K562 (cell line): Measurements from ENCODE around the gene TMPRSS9. TPM values are rescaled to one million over a fixed set of nuclear protein-coding genes. Genes with fewer than 3 reads are reported as not detected.

ENCODE experiments used
- CAMTA2 ChIP-seq: fragments of 250-450 bp; sonication (Bioruptor Pico); conservative IDR thresholded peaks from 2 replicates; pipeline ENCODE4 v1.5.1; 2022
- DDX20 ChIP-seq: fragments of 450-650 bp; IDR thresholded peaks from 2 replicates; pipeline ENCODE4 v1.6.1; 2016; ENCODE audit warnings: missing genetic modification characterization, low read depth, mild to moderate bottlenecking, missing compliant biosample characterization, moderate library complexity
- E2F6 ChIP-seq, 2 experiments: IDR thresholded peaks; 2 replicates each; pipeline ENCODE4 v1.6.1; 2011; ENCODE audit warnings: borderline replicate concordance in 1 of 2, control low read depth in 1 of 2, low read depth in 1 of 2, low read length in 1 of 2, mild to moderate bottlenecking in 1 of 2, mixed read lengths in 1 of 2, moderate library complexity in 1 of 2; ENCODE audit not compliant: insufficient read depth in 1 of 2, insufficient read length in 1 of 2, poor library complexity in 1 of 2, severe bottlenecking in 1 of 2; ENCODE audit errors: extremely low read depth in 1 of 2
- EHMT2 ChIP-seq: fragments of 450-650 bp; IDR thresholded peaks from 2 replicates; pipeline ENCODE4 v1.6.1; 2018; ENCODE audit warnings: antibody characterized with exemption
- HES1 ChIP-seq: fragments of 450-650 bp; IDR thresholded peaks from 2 replicates; pipeline ENCODE4 v1.6.1; 2016; ENCODE audit warnings: low read depth, mild to moderate bottlenecking, moderate library complexity
- HMG20A ChIP-seq: fragments of 450-650 bp; formaldehyde crosslinking; conservative IDR thresholded peaks from 2 replicates; pipeline ENCODE4 v1.4.0; 2020; ENCODE audit warnings: mild to moderate bottlenecking, mixed read lengths
- LARP7 ChIP-seq: fragments of 450-650 bp; IDR thresholded peaks from 2 replicates; pipeline ENCODE4 v1.6.1; 2016
- MXI1 ChIP-seq: IDR thresholded peaks from 2 replicates; pipeline ENCODE4 v1.6.1; 2011; ENCODE audit warnings: low read depth, mild to moderate bottlenecking, improper control_type of control experiment, low read length
- NCOA4 ChIP-seq: fragments of 450-650 bp; IDR thresholded peaks from 2 replicates; pipeline ENCODE4 v1.6.1; 2018; ENCODE audit warnings: mild to moderate bottlenecking; ENCODE audit not compliant: partially characterized antibody
- NFIC ChIP-seq: fragments of 450-650 bp; IDR thresholded peaks from 2 replicates; pipeline ENCODE4 v1.6.1; 2017; ENCODE audit warnings: mild to moderate bottlenecking, inconsistent platforms
- POLR2AphosphoS2 ChIP-seq: IDR thresholded peaks from 2 replicates; pipeline ENCODE4 v1.6.1; 2012; ENCODE audit warnings: low read length, improper control_type of control experiment
- POLR2G ChIP-seq: fragments of 200-400 bp; formaldehyde crosslinking; IDR thresholded peaks from 2 replicates; pipeline ENCODE4 v1.6.1; 2017; ENCODE audit warnings: low read depth, mild to moderate bottlenecking, antibody characterized with exemption, low read length, moderate library complexity
- SIRT6 ChIP-seq: IDR thresholded peaks from one replicate; pipeline ENCODE4 v1.6.1; 2012; ENCODE audit warnings: low read depth, mild to moderate bottlenecking, control low read depth, inconsistent platforms, low read length, moderate library complexity
- TCFL5 ChIP-seq: fragments of 250-450 bp; sonication (Bioruptor Pico); conservative IDR thresholded peaks from 2 replicates; pipeline ENCODE4 v1.6.1; 2021; ENCODE audit warnings: mild to moderate bottlenecking, moderate library complexity, matching md5 sums
- ZBTB40 ChIP-seq, 2 experiments: fragments of 450-650 bp in 1 of 2; sonication (generic) in 1 of 2; formaldehyde crosslinking in 1 of 2; IDR thresholded peaks; 2 replicates each; pipeline versions ENCODE4 v1.7.1 to v1.9.0; 2016 to 2022; ENCODE audit warnings: inconsistent platforms in 1 of 2, mild to moderate bottlenecking in 1 of 2, missing genetic modification reagents in 1 of 2
- ZKSCAN8 ChIP-seq: fragments of 200-800 bp; sonication (Bioruptor generic); IDR thresholded peaks from 2 replicates; pipeline ENCODE4 v1.6.1; 2016; ENCODE audit warnings: missing genetic modification characterization, missing compliant biosample characterization
- ZNF143 ChIP-seq: sonication (generic); formaldehyde crosslinking; IDR thresholded peaks from 2 replicates; pipeline ENCODE4 v1.9.0; 2022; ENCODE audit warnings: mild to moderate bottlenecking, missing genetic modification reagents
- ZSCAN29 ChIP-seq: fragments of 450-650 bp; IDR thresholded peaks from 2 replicates; pipeline ENCODE4 v1.6.1; 2017
- polyA plus RNA-seq, 8 experiments: library from polyadenylated mRNA; depleted of rRNA in 4 of 8; stranded (reverse) in 5 of 8; unstranded in 3 of 8; fragments of >200 nt; fragmentation: Nextera tagmentation in 2 of 8; fragmentation: Illumina TruSeq in 1 of 8; extraction: Ambion mirVana in 2 of 8; extraction: Trizol in 1 of 8; gene quantifications; 2 replicates each; pipeline versions ENCODE4 v1.2.1 to v1.2.3, GENCODE V29; 2011 to 2014; ENCODE audit warnings: inconsistent platforms in 1 of 8, missing spikeins in 1 of 8
- total RNA-seq, 7 experiments: library from RNA; depleted of rRNA in 6 of 7; stranded (reverse); fragments of >200 nt in 6 of 7; fragmentation: Illumina TruSeq in 2 of 7; extraction: Trizol in 2 of 7; gene quantifications; 2 replicates each; pipeline versions ENCODE4 v1.2.1 to v1.2.3, GENCODE V29; 2011 to 2021; ENCODE audit warnings: low replicate concordance in 1 of 7

TMPRSS9 gene
- total and polyA plus RNA-seq, 9 of the 15 experiments (the other 6 are each of a cell fraction or from before 2014, with no cell fraction given), result 0.01 to 0.03 TPM; not detected in 7

- TF ChIP-seq ZBTB40 (IDR thresholded peaks at IDR 0.05) (peak; percentile 9; the same call in 1 of the 2 replicates), ZBTB40 (CRISPR knock-in tag; IDR thresholded peaks at IDR 0.05) (no peak), ZKSCAN8 (no peak), EHMT2 (peak; percentile 34; the same call in 1 of the 2 replicates), ZNF143 (CRISPR knock-in tag) (no peak), CAMTA2 (CRISPR knock-in tag) (no peak), POLR2G (peak; percentile 53; the same call in 1 of the 2 replicates), HES1 (no peak), TCFL5 (no peak), DDX20 (no peak), NCOA4 (no peak), E2F6 (IDR thresholded peaks at IDR 0.05; ENCODE audit: borderline replicate concordance in 1 of 2, extremely low read depth in 1 of 2, insufficient read depth in 1 of 2, insufficient read length in 1 of 2, low read depth in 1 of 2, low read length in 1 of 2, poor library complexity in 1 of 2, severe bottlenecking in 1 of 2) (peak; percentile 49 to 83), NFIC (no peak), SIRT6 (no peak), LARP7 (no peak), ZSCAN29 (no peak), HMG20A (CRISPR knock-in tag) (no peak), MXI1 (peak; percentile 67), POLR2AphosphoS2 (no peak)
These were observed 25.1 kb downstream of the TMPRSS9 start (continued) for GRCh38 chr19:2385053-2385721.
